GM04503 (cell line): ENCODE results near the gene MYOM1.

Source experiments
- DNase-seq: peaks from one replicate; pipeline ENCODE4 v3.0.0-alpha.2; 2012; ENCODE audit warnings: low read depth

The MYOM1 gene

GRCh38 chr18:3184275-3184963 lies 35.3 kb downstream of the MYOM1 start:
- DNase-seq, result no peak

DNA sequence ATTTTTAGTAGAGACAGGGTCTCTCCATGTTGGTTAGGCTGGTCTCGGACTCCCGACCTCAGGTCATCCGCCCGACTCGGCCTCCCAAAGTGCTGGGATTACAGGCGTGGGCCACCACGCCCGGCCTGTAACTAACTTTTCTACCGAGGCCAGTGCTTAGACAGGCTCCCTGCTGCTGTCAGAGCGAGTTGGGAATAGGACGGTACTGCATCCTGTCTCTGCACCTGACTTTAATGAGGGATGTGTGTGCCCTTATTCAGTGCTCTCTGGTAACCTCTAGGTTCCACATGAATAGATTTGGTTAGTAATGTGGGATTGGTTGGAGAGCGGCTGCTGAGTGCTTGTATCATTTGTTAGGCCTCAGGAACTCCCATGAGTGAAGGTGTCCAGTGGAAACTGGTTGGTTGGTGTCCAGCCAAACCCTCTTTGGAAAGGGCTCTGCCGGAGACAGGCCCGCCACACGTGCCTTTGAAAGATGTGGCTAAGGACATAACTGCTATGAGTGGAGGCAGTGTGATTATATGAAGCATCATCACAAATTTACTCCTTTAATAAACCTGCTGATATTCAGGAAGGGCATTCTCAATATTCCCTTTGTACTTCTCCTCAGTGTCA lies 36.6 kb downstream of the MYOM1 start:
- DNase-seq, result no peak

DNA sequence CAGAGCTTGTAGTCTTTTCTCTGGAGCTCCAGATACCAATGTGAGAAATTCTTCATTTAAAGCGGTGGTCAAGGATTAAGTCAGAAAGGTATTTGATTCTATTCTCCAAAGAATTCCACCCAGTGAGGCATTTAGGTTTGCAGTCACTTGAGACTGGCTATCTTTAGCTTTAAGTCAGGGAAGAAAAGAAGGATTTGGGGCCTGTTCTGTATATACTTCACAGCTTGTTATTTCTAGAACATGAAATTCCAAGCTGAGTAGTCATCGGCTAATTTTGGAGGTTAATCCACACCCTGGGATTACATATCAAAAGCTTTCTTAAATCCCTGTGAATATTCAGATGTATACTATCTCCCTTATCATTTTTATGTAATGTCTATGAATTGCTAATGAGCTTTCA lies 39.4 kb downstream of the MYOM1 start:
- no peak for DNase-seq

GRCh38 chr18:3179430-3180089 lies 40.2 kb downstream of the MYOM1 start:
- no peak for DNase-seq

- DNase-seq, result no peak
These were observed 41.7 kb downstream of the MYOM1 start for GRCh38 chr18:3177902-3178687.

DNA sequence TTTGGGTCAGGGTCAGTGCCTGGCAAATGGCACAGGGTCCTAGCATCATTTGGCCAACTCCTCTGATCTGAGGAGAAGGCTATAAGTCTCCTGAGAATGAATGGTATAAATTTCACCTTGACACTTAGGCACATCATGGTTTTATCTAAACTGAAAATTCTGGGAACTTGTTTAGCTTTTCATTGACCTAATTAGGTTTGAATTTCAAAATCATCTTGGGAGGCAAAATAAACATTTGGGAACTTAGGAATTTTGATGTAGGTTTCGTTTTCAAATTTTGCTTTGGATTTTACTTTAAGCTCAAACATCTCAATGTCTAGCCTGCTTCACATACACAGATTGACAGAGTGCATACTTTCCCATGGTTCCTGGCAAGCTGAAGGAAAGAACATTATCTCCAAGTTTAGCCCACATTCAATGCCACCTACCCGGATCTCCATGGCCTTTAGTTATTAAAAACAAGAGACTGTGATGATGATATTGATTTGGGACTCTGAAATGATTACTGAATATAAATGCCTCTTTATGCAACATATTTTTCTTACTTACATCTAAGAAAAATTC lies 44.5 kb downstream of the MYOM1 start:
- no peak for DNase-seq

GRCh38 chr18:3172097-3172496 lies 47.7 kb downstream of the MYOM1 start:
- no peak for DNase-seq

DNA sequence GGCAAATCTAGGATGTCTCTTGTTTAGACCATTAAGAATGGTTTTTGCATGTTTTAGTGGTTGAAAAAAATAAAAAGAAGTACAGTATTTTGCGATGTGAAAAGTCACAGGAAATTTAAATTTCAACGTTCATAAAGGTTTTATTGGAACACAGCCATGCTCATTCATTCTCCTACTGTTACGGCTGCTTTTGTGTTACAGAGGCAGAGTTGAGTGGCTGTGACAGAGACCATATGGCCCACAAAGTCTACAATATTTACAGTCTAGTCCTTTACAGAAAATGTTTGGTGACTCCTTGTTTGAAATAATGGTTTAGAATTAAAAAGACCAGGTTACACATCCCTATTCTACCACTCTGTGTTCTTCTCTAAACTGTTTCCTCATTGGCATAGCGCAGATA lies 48.1 kb downstream of the MYOM1 start:
- no peak for DNase-seq

DNA sequence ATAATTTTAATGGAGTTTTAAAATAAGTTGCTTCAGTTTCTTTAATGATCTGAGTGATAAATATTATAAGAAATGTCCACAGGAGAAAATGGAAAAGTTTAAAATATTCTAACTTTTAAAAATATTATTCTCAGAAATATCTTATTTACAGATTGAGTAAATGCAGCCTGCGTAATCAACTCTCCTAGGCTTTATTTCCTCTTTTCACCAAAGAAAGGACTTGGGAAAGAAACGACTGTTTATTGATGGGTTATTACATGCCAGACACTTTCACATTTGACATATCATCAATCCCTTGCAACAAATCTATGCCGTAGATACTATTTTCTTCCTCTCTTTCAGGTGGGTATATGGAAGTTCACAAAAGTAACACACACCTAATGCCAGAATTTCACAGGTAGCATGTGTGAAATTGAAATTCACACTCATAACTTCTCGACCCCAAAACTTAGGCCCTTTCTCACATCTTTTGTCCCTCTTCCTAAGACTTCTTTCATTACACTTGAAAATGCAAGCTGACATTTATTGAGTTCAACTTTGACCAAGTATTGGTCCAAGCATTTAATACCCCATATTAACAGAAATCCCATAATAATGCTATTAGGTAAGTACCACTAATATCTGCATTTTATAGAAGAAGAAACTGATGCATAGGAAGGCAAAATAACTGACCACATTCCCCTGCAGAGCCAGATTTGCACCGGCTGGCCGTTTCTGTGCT lies 49.2 kb downstream of the MYOM1 start:
- no peak for DNase-seq

DNA sequence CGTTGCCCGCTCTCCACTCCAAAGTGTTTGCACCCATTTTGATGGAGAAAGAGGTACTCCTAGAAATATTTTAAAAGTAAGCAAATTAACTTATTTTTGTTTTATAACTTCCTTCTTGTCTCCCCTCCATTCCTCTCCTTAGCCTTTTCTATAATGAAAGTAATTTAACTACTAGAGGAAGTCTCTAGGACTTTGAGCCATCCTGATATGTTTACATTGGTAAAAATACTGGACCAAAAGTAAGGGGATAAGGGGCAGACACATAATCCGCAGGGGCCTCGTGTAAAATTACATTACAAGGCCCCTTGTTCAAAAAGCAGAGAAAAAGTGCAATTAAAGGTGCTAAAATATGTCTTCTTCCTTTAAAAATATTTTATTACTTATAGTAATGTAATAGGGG lies 55.4 kb downstream of the MYOM1 start:
- no peak for DNase-seq

DNA sequence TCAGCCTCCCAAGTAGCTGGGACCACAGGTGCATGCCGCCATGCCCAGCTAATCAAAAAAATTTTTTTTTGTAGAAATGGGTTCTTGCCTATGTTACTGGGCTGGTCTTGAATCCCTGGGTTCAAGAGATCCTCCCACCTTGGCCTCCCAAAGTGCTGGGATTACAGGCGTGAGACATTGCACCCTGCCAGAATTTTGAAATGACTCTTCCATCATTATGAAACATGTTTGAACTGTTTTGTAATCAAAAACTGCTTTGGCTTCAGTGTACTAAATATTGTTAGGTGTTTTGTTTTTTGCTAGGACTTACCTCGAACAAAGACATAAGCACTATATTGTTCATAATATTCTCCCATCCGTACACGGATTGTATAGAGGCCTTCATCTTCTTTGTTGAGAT lies 55.8 kb downstream of the MYOM1 start:
- no peak for DNase-seq

DNA sequence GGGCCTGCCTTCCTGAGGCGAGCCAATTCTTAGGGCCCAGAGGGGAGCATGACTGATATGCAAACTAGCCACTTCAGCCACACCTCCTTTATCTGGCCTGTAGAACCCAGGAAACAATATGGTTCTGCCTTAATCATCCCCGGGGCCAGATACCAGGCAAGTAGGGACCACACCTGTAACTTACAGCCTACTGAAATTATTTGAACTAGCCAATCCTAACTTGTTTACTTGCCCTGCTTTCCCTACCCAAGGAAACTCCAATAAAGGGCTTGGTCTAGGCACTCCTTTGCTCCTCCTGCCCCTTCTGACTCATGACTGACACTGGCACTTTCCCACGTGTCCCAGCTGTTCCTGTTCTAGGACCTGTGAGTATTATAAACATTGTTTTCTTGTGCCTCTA lies 57.6 kb downstream of the MYOM1 start:
- DNase-seq, result no peak

DNA sequence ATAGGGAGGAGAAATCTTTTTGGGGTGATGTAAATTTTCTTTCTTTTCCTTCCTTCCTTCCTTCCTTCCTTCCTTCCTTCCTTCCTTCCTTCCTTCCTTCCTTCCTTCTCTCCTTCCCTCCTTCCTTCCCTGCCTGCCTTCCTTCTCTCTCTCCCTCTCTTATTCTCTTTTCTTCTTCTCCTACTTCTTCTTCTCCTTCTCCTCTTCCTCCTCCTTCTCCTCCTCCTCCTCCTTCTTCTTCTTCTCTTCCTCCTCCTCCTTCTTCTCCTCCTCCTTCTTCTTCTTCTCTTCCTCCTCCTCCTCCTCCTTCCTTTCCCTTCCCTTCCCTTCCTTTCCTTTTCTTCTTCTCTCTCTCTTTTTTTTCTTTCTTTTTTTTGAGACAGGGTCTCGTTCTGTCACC lies 59.9 kb downstream of the MYOM1 start:
- no peak for DNase-seq

- DNase-seq, result no peak
These were observed 62.2 kb downstream of the MYOM1 start for GRCh38 chr18:3157606-3158005.

DNA sequence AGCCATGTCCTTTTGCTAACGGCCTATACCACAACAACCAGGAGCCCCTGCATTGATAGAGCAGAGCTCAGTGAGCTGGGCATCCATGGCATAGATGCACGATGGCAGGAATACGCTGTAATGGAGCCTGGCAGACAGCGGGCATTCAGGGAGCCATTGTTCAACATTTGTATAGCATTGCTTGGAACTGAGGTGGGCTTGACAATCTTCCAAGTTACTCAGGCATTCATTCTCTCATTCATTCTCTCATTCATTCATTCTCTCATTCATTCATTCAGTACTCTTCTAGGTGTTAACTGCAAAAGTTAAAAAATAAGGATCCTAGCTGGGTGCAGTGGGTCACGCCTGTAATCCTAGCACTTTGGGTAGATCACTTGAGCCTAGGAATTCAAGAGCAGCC lies 62.7 kb downstream of the MYOM1 start:
- DNase-seq, result no peak

DNA sequence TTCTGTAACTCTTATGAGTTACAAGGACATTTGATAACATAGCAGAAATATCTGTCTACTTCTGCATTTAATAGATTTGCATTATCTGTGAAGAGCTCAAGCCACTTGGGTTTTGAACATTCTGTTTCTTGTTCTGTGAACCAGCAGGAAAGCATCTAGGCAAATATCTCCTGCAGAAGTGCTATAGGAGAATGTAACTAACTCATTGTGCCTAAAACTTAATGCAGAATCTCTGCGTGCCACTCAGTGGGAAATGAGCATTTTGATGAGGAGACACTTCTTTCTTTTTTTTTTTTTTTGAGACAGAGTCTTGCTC lies 63.5 kb downstream of the MYOM1 start:
- no peak for DNase-seq

DNA sequence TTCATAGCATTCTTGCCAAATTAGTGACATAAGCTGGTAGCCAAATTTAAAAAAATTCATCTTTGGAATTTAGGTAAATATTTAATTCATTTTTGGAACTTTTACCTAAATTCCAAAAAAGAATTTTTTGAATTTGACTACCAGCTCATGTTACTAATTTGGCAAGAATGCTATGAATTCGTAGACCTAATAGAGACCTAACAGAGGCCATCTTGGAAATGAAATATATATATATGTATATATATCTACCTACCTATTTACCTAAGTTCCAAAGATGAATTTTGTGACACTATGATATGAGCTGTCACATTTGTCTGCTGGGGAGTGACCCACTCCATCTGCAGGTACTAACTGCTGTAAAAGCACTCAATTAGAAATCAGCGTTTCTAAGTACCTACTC lies 65.6 kb downstream of the MYOM1 start:
- DNase-seq, result no peak

DNA sequence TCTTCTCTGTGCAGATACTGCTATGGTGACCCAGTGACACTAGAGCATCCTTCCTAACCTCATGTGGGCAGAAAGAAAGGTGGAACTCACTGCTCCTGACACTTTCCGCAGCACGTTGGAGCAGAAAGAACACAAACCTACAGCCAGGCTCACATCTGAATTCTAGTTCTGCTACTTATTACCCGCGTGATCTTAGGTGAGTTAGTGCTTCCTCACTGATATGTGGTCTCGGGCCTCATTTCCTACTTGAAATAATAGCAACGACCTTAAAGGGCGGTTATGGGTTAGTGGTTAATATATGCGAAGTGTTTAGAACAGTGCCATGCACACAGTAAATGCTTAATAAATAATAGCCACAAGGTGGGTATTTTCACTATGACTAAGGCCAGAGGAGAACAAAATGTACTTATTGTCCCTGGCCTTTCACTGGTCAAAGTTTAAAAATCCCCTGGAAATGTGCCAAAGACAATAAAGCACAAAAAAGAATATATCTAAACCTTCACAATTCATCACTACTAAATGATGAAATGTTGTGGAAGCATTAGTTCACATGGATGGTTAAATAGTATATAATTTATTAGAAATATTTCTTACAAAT lies 66.6 kb downstream of the MYOM1 start:
- DNase-seq, result no peak

- no peak for DNase-seq
These were observed 67.5 kb downstream of the MYOM1 start for GRCh38 chr18:3152294-3152693.

DNA sequence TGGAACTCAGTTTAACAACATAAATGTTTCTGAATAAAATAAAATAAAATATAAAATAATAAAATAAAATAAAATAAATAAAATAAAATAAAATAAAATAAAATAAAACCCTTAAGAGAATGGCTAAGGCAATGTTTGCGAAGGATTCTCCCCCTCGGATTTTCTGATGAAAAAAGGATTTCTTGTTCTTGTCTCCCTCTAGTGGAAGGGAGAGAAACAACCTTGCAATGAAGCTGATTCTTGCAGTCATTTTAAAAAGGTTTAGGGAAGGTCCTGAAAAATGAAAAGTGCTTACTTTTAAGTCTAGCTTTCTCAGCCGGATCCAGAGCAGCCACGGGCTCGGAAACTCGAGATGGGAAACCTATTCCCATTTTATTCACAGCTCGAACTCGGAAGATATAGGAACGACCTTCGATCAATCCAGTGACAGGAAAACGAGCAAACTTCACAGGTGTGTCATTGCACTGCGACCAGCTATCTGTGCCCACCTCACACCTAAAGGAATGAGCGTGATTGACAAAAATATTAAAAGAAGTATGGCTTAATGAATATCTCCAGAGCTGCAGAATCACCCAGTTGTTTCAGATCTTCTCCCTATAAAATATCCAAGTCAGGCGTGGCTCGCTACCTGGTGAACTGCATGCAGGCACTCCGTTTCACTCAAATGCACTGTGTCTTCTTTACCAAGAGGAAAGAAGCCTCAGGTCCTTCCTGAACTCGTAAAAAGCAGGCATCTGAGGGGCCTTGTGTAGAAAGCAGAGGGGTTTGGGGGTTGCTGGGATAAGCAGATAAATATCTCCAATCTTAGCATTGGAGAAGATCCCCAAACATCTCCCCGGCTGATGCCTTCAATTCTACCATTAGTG lies 68.1 kb downstream of the MYOM1 start:
- no peak for DNase-seq

GRCh38 chr18:3150688-3151087 lies 69.1 kb downstream of the MYOM1 start:
- DNase-seq, result no peak
